GM12872 (cell line): ENCODE results near the gene MRPL30.

Experiments used
- TF ChIP-seq, protein P1 (sequence below): IDR thresholded peaks from 3 replicates; pipeline ENCODE4 v1.5.1; 2011; ENCODE audit warnings: low read depth, mild to moderate bottlenecking, low read length, moderate library complexity; ENCODE audit not compliant: insufficient read depth

Gene MRPL30

DNA sequence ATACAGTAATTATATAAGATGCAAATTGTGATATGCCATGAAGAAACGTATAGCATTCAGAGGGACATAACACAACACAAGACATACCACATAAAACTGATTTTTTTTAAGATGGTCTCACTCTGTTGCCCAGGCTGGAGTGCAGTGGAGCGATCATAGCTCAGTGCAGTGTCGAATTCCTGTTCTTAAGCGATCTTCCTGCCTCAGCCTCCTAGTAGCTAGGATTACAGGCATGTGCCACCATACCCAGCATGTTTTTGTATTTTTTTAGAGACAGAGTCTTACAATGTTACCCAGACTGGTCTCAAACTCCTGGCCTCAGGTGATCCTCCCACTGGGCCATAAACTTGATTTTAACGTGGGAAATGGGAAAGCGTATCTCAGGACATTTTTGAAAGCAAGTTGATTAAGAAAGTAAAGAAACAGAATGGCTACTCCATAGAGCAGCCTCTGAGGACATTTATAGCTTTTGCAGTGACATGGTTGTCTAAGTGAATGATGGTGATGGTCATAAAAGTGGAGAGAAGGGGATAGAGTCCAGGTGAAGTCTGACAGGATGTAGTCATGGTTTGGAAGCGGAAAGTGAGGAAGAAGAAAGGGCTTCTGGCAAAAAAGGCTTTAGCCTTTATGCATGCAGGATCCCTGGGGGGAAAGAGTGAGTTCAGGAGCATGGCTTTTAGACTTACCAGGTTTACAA is 28.6 kb upstream of the MRPL30 start:
- TF ChIP-seq, protein P1, sequence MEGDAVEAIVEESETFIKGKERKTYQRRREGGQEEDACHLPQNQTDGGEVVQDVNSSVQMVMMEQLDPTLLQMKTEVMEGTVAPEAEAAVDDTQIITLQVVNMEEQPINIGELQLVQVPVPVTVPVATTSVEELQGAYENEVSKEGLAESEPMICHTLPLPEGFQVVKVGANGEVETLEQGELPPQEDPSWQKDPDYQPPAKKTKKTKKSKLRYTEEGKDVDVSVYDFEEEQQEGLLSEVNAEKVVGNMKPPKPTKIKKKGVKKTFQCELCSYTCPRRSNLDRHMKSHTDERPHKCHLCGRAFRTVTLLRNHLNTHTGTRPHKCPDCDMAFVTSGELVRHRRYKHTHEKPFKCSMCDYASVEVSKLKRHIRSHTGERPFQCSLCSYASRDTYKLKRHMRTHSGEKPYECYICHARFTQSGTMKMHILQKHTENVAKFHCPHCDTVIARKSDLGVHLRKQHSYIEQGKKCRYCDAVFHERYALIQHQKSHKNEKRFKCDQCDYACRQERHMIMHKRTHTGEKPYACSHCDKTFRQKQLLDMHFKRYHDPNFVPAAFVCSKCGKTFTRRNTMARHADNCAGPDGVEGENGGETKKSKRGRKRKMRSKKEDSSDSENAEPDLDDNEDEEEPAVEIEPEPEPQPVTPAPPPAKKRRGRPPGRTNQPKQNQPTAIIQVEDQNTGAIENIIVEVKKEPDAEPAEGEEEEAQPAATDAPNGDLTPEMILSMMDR = no peak

GRCh38 chr2:99153921-99154604 is 26.9 kb upstream of the MRPL30 start:
- TF ChIP-seq, protein P1 = no peak

DNA sequence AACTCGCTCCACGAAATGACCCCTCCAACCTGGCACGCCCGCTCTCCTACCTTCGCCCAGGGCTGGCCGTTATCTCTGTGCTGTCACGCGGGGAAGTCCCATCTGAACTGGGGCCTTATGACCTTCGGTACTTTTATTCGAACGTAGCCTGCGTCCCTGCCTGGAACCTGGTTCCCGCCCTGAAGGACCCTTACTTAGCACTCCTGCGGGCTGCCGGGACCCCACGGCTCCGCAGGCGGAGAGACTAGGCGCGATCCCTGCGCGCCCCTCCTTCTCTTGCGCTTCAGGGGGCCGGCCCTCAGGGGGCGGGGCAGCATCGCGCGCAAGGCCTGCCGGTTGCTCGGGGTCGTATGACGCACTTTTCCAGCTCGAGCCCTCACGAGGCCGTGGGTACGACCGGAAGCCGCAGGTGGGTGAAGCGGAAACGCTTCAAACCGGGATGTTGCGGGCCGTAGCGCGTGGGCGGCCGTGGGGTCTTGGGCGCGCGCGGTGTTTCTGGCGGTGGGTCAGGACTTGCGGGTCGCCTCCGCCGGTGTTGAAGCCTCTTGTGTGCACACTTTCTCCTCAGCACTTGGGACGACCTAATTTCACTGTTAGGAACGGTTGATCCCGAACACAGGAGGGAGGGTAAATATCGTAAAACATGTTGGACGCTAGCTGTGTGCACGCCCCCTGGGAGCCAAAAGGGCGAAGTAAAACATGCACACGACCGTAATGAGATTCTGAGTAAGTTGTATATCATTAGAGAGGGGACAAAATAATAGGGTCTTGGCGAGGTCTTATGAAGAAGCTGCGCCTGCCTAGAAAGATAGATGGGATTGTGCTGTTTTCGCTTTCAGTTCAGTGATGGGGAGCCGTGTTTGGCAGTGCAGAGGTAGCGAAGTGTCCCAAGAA is 26.1 kb upstream of the MRPL30 start, which contains the start of the genes LIPT1 and TSGA10:
LIPT1 (plus strand) TSS at position 325 of the 894 bp plus-strand sequence. CDS start 6,991 bp downstream, outside the sequence.
TSGA10 (minus strand) TSS at position 300 of the 894 bp plus-strand sequence. CDS start 45,503 bp downstream, outside the sequence.
- TF ChIP-seq, protein P1 = peak; percentile 19; the same call in 1 of the 3 replicates

DNA sequence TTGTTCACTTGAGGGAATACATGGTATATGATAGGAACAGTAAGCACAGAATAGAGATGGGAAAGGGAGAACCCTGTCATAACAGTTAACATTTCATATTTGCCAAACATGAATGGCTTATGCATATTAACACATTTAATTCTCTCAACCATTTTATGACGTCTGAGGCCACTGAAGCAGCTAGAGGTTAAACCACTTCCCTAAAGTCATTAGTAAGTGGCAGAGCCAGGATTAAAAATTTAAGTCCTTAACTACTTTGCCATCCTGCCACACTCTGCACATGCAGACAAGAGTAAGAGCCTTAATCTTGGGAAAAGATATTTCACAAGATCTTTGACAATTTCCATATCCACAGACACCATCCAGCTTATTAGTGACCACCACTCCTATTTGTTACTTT is 24.1 kb upstream of the MRPL30 start:
- TF ChIP-seq, protein P1 = no peak

DNA sequence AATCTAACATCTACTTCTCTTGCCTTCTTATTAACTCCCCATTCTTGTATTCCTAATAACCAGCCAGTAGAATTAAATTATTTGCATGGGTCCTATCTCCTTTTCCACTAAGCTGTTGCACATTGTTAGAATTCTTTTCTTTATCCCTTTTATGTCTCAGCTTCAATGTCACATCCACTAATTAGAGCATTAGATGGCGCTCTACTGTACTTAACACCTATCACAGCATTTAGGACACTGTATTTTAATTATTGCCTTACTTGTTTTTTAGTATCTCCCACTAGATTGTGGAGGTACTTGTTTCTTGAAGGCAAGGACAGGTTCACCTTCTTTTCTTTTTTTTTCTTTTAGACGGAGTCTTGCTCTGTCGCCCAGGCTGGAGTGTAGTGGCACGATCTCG is 22.4 kb upstream of the MRPL30 start:
- TF ChIP-seq, protein P1 = no peak

- TF ChIP-seq, protein P1 = no peak
Observed at GRCh38 chr2:99159594-99159993, 21.4 kb upstream of the MRPL30 start.

DNA sequence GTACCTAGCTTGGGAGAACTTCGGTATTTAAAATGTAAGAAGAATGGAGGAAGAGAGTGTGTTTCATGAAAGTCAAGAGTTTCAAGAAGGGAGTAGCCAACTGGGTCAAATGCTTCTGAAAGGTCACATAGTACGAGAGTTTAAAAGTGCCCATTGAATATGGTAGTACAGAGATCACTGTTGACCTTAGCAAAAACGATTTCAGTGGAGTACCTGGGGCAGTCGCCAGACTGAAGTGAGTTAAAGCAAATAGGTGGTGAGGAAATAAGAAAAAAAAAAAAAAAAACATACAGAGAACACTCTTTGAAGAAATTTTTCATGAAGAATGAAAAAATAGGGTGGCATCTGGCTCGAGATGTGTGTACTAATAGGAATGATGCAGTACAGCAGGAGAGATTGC is 14.8 kb upstream of the MRPL30 start:
- TF ChIP-seq, protein P1 = no peak
